Upper lobe of left lung (tissue), 4 donors: ENCODE data around the gene SLC30A1.

ENCODE experiments used
- CTCF ChIP-seq, 6 experiments: fragments of 450-650 bp in 4 of 6; fragments of 200-600 bp in 2 of 6; sonication (generic) in 2 of 6; IDR thresholded peaks; one replicate each; pipeline ENCODE4 v1.5.1; 2016 to 2019; ENCODE audit warnings: antibody characterized with exemption in 6 of 6
- EP300 ChIP-seq, 4 donors: sonication (generic); formaldehyde crosslinking; IDR thresholded peaks; one replicate each; pipeline ENCODE4 v1.5.1; 2017; ENCODE audit warnings: antibody characterized with exemption in 4 of 4, control low read depth in 2 of 4
- POLR2A ChIP-seq, 4 donors: fragments of 450-650 bp; IDR thresholded peaks; one replicate each; pipeline ENCODE4 v1.5.1; 2016 to 2017; ENCODE audit warnings: antibody characterized with exemption in 4 of 4, mild to moderate bottlenecking in 2 of 4

GRCh38 chr1:211541720-211542477 lies 37.1 kb downstream of the SLC30A1 start:
- TF ChIP-seq POLR2A (IDR thresholded peaks at IDR 0.05), result no peak
- no peak for TF ChIP-seq CTCF (IDR thresholded peaks at IDR 0.05)
- no peak for TF ChIP-seq EP300 (IDR thresholded peaks at IDR 0.05)
